ENCODE measurements around the gene SFRP5. TPM values are rescaled to one million over a fixed set of nuclear protein-coding genes. Genes with fewer than 3 reads are reported as not detected.

Gene SFRP5
- total RNA-seq, 1 donor = not detected

- TF ChIP-seq CTCF (IDR thresholded peaks at IDR 0.05; ENCODE audit: insufficient read depth, low read depth, low read length) = no peak
- no peak overlapping the region for H3K4me3 ChIP-seq (ENCODE audit: low read depth, low read length)
- no peak for DNase-seq (ENCODE audit: low read depth)
These were observed 18.8 kb downstream of the SFRP5 start for GRCh38 chr10:97752956-97753355.

GRCh38 chr10:97748116-97748515 is 23.7 kb downstream of the SFRP5 start:
- H3K4me3 ChIP-seq (ENCODE audit: low read depth, low read length) = no peak overlapping the region
- no peak for TF ChIP-seq CTCF (IDR thresholded peaks at IDR 0.05; ENCODE audit: insufficient read depth, low read depth, low read length)
- no peak for DNase-seq (ENCODE audit: low read depth)

- no peak for TF ChIP-seq CTCF (IDR thresholded peaks at IDR 0.05; ENCODE audit: insufficient read depth, low read depth, low read length)
- H3K4me3 ChIP-seq (ENCODE audit: low read depth, low read length) = no peak overlapping the region
- DNase-seq (ENCODE audit: low read depth) = no peak
These were observed 24.2 kb downstream of the SFRP5 start for GRCh38 chr10:97747573-97747972.

- no peak for DNase-seq (ENCODE audit: low read depth)
- TF ChIP-seq CTCF (IDR thresholded peaks at IDR 0.05; ENCODE audit: insufficient read depth, low read depth, low read length) = no peak
- no peak overlapping the region for H3K4me3 ChIP-seq (ENCODE audit: low read depth, low read length)
These were observed 27.3 kb downstream of the SFRP5 start for GRCh38 chr10:97744405-97745035.

- TF ChIP-seq CTCF (IDR thresholded peaks at IDR 0.05; ENCODE audit: insufficient read depth, low read depth, low read length) = no peak
- no peak for DNase-seq (ENCODE audit: low read depth)
- H3K4me3 ChIP-seq (ENCODE audit: low read depth, low read length) = no peak overlapping the region
These were observed 28.4 kb downstream of the SFRP5 start for GRCh38 chr10:97743169-97743943.

GRCh38 chr10:97740613-97741012 is 31.2 kb downstream of the SFRP5 start:
- no peak for DNase-seq (ENCODE audit: low read depth)
- H3K4me3 ChIP-seq (ENCODE audit: low read depth, low read length) = no peak overlapping the region
- no peak for TF ChIP-seq CTCF (IDR thresholded peaks at IDR 0.05; ENCODE audit: insufficient read depth, low read depth, low read length)
